ENCODE data around the gene ANKRD13B.
A peak's percentile ranks its signal among the peaks of the same experiment; 100 is the strongest.

Gene ANKRD13B

GRCh38 chr17:29615492-29616299 lies 22.8 kb downstream of the ANKRD13B start (continued):
- TF ChIP-seq ZNF70 (CRISPR knock-in tag; IDR thresholded peaks at IDR 0.05): no peak

GRCh38 chr17:29616300-29617048 lies 23.5 kb downstream of the ANKRD13B start:
- ATAC-seq: no peak
- TF ChIP-seq ESRRG (CRISPR knock-in tag; IDR thresholded peaks at IDR 0.05) (no peak), CSDC2 (CRISPR knock-in tag; IDR thresholded peaks at IDR 0.05) (no peak), PPARA (CRISPR knock-in tag; IDR thresholded peaks at IDR 0.05; ENCODE audit: borderline replicate concordance) (no peak), RARB (CRISPR knock-in tag; IDR thresholded peaks at IDR 0.05) (no peak), TOX (CRISPR knock-in tag; IDR thresholded peaks at IDR 0.05; ENCODE audit: borderline replicate concordance) (no peak)

- ATAC-seq: peak; percentile 22
- TF ChIP-seq TCF4 (CRISPR knock-in tag; IDR thresholded peaks at IDR 0.05; ENCODE audit: borderline replicate concordance) (no peak), ZFP30 (CRISPR knock-in tag; IDR thresholded peaks at IDR 0.05) (no peak), ZNF565 (CRISPR knock-in tag; conservative IDR thresholded peaks at IDR 0.05; ENCODE audit: low read depth) (no peak), RARB (CRISPR knock-in tag; IDR thresholded peaks at IDR 0.05) (no peak), ZNF70 (CRISPR knock-in tag; IDR thresholded peaks at IDR 0.05) (no peak), ZNF8 (CRISPR knock-in tag; IDR thresholded peaks at IDR 0.05) (no peak), CSRNP3 (CRISPR knock-in tag; IDR thresholded peaks at IDR 0.05) (no peak), CSDC2 (CRISPR knock-in tag; IDR thresholded peaks at IDR 0.05) (no peak), PPARA (CRISPR knock-in tag; IDR thresholded peaks at IDR 0.05; ENCODE audit: borderline replicate concordance) (no peak), ARNTL (CRISPR knock-in tag; IDR thresholded peaks at IDR 0.05; ENCODE audit: borderline replicate concordance, low read depth) (no peak), BACH2 (CRISPR knock-in tag; IDR thresholded peaks at IDR 0.05; ENCODE audit: borderline replicate concordance) (no peak), POU6F1 (CRISPR knock-in tag; IDR thresholded peaks at IDR 0.05; ENCODE audit: borderline replicate concordance, low read depth) (no peak)
Measured at GRCh38 chr17:29617125-29617480, 24.2 kb downstream of the ANKRD13B start.

GRCh38 chr17:29617481-29618271 lies 24.7 kb downstream of the ANKRD13B start:
- ATAC-seq: no peak
- TF ChIP-seq TCF4 (CRISPR knock-in tag; IDR thresholded peaks at IDR 0.05; ENCODE audit: borderline replicate concordance) (no peak), ISL1 (CRISPR knock-in tag; IDR thresholded peaks at IDR 0.05) (no peak), ESRRG (CRISPR knock-in tag; IDR thresholded peaks at IDR 0.05) (no peak), GLIS3 (CRISPR knock-in tag; IDR thresholded peaks at IDR 0.05) (no peak), ZC3H10 (CRISPR knock-in tag; IDR thresholded peaks at IDR 0.05) (no peak), ZFP3 (CRISPR knock-in tag; IDR thresholded peaks at IDR 0.05) (no peak), CSRNP3 (CRISPR knock-in tag; IDR thresholded peaks at IDR 0.05) (no peak), TSHZ2 (CRISPR knock-in tag; IDR thresholded peaks at IDR 0.05) (no peak), CSDC2 (CRISPR knock-in tag; IDR thresholded peaks at IDR 0.05) (no peak), ZNF70 (CRISPR knock-in tag; IDR thresholded peaks at IDR 0.05) (no peak), PATZ1 (CRISPR knock-in tag; IDR thresholded peaks at IDR 0.05; ENCODE audit: borderline replicate concordance) (no peak), ZNF8 (CRISPR knock-in tag; IDR thresholded peaks at IDR 0.05) (no peak), RARB (CRISPR knock-in tag; IDR thresholded peaks at IDR 0.05) (no peak), ZFP30 (CRISPR knock-in tag; IDR thresholded peaks at IDR 0.05) (no peak), POU6F1 (CRISPR knock-in tag; IDR thresholded peaks at IDR 0.05; ENCODE audit: borderline replicate concordance, low read depth) (no peak), OSR1 (CRISPR knock-in tag; IDR thresholded peaks at IDR 0.05) (no peak)

All from SK-N-SH treated with all-trans-retinoic acid at 6 μM for 48 hours (cell line).